WI38 (cell line): ENCODE results near the gene ADAMTSL5.
"Not testable (repeated sequence)": the region's sequence is repeated elsewhere in the genome, so short reads cannot be mapped to it uniquely, and the experiment has no call there.

ENCODE experiments used
- H3K4me3 ChIP-seq: 2 replicates; pipeline ENCODE4 v1.5.1; 2011; ENCODE audit warnings: low read depth, mild to moderate bottlenecking, control low read depth, low read length
- CTCF ChIP-seq: IDR thresholded peaks from 2 replicates; pipeline ENCODE4 v1.5.1; 2012; ENCODE audit warnings: low read depth, mild to moderate bottlenecking, control low read depth, low read length

Gene ADAMTSL5

GRCh38 chr19:1523412-1524286, 10.8 kb upstream of the ADAMTSL5 start, which contains the start of gene PLK5:
TSS of gene PLK5 (plus strand) at chr19:1524077. CDS start at chr19:1526997, 2,920 bp downstream.
- H3K4me3 ChIP-seq = no peak within 1 kb of the TSS
- TF ChIP-seq CTCF = no peak

- no peak for TF ChIP-seq CTCF
- no peak overlapping the region for H3K4me3 ChIP-seq
Measured at GRCh38 chr19:1522838-1523237, 10.0 kb upstream of the ADAMTSL5 start.

GRCh38 chr19:1522061-1522460, 9.2 kb upstream of the ADAMTSL5 start:
- no peak overlapping the region for H3K4me3 ChIP-seq
- TF ChIP-seq CTCF = no peak

GRCh38 chr19:1521636-1522035, 8.8 kb upstream of the ADAMTSL5 start:
- no peak for TF ChIP-seq CTCF
- H3K4me3 ChIP-seq = no peak overlapping the region

GRCh38 chr19:1520203-1520780, 7.5 kb upstream of the ADAMTSL5 start:
- H3K4me3 ChIP-seq = no peak overlapping the region
- TF ChIP-seq CTCF = no peak

GRCh38 chr19:1519802-1520201, 7.0 kb upstream of the ADAMTSL5 start:
- H3K4me3 ChIP-seq = not testable (repeated sequence)

- H3K4me3 ChIP-seq = no peak overlapping the region
- no peak for TF ChIP-seq CTCF
Measured at GRCh38 chr19:1518471-1518870, 5.7 kb upstream of the ADAMTSL5 start.

GRCh38 chr19:1516395-1516753, 3.6 kb upstream of the ADAMTSL5 start:
- TF ChIP-seq CTCF = no peak
- H3K4me3 ChIP-seq = no peak overlapping the region
